Prostate gland (tissue), 2 donors: ENCODE measurements around the gene NID2. TPM values are rescaled to one million over a fixed set of nuclear protein-coding genes. Genes with fewer than 3 reads are reported as not detected.

Experiments used
- DNase-seq: peaks from one replicate; pipeline ENCODE4 v3.0.0-alpha.2; 2019; ENCODE audit warnings: low spot score
- H3K27ac ChIP-seq, 2 donors: fragments of 200-600 bp; sonication (generic); 2 replicates each; pipeline ENCODE4 v1.5.1; 2017 to 2019
- H3K27me3 ChIP-seq: fragments of 200-600 bp; sonication (generic); replicated peaks from 2 replicates; pipeline ENCODE4 v1.5.1; 2019; ENCODE audit not compliant: insufficient read depth
- H3K36me3 ChIP-seq, 2 donors: fragments of 200-600 bp; sonication (generic); 1 replicate in 1 of 2; 2 replicates in 1 of 2; pipeline versions ENCODE4 v1.5.1 to v1.8.1; 2017 to 2019
- H3K4me1 ChIP-seq: fragments of 200-600 bp; sonication (generic); replicated peaks from 2 replicates; pipeline ENCODE4 v1.5.1; 2019
- H3K4me3 ChIP-seq, 2 donors: fragments of 200-600 bp; sonication (generic); 2 replicates each; pipeline ENCODE4 v1.5.1; 2017 to 2019
- H3K9me3 ChIP-seq: fragments of 200-600 bp; sonication (generic); 2 replicates; pipeline ENCODE4 v1.5.1; 2017
- POLR2A ChIP-seq: fragments of 450-650 bp; IDR thresholded peaks from one replicate; pipeline ENCODE4 v1.6.1; 2016; ENCODE audit warnings: antibody characterized with exemption, mild to moderate bottlenecking
- POLR2AphosphoS5 ChIP-seq: sonication (generic); formaldehyde crosslinking; IDR thresholded peaks from one replicate; pipeline ENCODE4 v1.6.1; 2017; ENCODE audit warnings: antibody characterized with exemption
- WGBS: methylation state at CpG from one replicate; pipeline ENCODE4 v1.1.5; 2018; 5-methylcytosine and 5-hydroxymethylcytosine counted together
- intact Hi-C: fragments of 100-400 bp; cut with DNase I; formaldehyde crosslinking; loops from one replicate; pipeline ENCODE4 v1.14.2; 2022
- total RNA-seq, 2 donors: library from RNA; depleted of rRNA; stranded (reverse); fragments of >200 nt; gene quantifications; one replicate each; pipeline ENCODE4 v1.1.0, GENCODE V29; 2016
- TF ChIP-seq, protein P1 (sequence below), 4 experiments: fragments of 200-600 bp in 2 of 4; fragments of 450-650 bp in 2 of 4; sonication (generic) in 2 of 4; IDR thresholded peaks; 1 replicate in 3 of 4; 2 replicates in 1 of 4; pipeline ENCODE4 v1.5.1; 2016 to 2019; ENCODE audit warnings: antibody characterized with exemption in 4 of 4, mild to moderate bottlenecking in 2 of 4, moderate library complexity in 2 of 4

NID2 gene, protein sequence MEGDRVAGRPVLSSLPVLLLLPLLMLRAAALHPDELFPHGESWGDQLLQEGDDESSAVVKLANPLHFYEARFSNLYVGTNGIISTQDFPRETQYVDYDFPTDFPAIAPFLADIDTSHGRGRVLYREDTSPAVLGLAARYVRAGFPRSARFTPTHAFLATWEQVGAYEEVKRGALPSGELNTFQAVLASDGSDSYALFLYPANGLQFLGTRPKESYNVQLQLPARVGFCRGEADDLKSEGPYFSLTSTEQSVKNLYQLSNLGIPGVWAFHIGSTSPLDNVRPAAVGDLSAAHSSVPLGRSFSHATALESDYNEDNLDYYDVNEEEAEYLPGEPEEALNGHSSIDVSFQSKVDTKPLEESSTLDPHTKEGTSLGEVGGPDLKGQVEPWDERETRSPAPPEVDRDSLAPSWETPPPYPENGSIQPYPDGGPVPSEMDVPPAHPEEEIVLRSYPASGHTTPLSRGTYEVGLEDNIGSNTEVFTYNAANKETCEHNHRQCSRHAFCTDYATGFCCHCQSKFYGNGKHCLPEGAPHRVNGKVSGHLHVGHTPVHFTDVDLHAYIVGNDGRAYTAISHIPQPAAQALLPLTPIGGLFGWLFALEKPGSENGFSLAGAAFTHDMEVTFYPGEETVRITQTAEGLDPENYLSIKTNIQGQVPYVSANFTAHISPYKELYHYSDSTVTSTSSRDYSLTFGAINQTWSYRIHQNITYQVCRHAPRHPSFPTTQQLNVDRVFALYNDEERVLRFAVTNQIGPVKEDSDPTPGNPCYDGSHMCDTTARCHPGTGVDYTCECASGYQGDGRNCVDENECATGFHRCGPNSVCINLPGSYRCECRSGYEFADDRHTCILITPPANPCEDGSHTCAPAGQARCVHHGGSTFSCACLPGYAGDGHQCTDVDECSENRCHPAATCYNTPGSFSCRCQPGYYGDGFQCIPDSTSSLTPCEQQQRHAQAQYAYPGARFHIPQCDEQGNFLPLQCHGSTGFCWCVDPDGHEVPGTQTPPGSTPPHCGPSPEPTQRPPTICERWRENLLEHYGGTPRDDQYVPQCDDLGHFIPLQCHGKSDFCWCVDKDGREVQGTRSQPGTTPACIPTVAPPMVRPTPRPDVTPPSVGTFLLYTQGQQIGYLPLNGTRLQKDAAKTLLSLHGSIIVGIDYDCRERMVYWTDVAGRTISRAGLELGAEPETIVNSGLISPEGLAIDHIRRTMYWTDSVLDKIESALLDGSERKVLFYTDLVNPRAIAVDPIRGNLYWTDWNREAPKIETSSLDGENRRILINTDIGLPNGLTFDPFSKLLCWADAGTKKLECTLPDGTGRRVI (N-terminal part only)
- total RNA-seq, result 10 to 100 TPM in 1 of 2 donors, 1 to 10 TPM in 1; 6.9 to 17.2 TPM

DNA sequence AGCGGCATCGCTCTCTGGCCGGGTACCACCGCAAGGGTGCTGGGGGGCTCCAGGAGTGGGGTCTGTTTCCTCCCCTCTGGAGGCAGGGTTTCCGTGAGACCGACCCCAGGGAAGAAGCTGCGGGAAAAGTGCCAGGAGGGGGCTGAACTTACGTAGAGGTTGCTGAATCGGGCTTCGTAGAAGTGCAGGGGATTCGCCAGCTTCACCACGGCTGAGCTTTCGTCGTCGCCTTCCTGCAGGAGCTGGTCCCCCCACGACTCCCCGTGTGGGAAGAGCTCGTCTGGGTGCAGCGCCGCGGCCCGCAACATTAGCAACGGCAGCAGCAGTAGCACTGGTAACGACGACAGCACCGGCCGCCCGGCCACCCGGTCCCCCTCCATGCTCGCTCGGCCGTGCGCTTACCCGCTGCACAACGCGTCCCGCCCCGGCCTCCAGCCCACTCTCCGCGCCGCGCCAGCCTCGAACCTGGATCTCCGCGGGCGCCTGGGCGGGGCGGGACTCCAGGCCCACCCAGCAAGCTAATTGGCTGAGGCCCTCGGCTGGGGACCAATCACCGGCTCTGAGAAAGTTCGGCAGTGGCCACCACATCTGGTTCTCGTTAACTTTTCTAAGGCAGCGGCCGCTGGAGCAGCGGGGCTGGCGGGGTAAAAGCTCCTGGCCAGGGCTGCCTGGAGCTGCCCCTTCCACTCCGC is at the start of gene NID2:
Gene NID2, minus strand, starts transcription at position 445 of the 692 bp plus-strand sequence. Its CDS starts 65 bp downstream, at position 380.
- under 1% methylated on average over 42 of the region's 57 CpGs for WGBS

DNA sequence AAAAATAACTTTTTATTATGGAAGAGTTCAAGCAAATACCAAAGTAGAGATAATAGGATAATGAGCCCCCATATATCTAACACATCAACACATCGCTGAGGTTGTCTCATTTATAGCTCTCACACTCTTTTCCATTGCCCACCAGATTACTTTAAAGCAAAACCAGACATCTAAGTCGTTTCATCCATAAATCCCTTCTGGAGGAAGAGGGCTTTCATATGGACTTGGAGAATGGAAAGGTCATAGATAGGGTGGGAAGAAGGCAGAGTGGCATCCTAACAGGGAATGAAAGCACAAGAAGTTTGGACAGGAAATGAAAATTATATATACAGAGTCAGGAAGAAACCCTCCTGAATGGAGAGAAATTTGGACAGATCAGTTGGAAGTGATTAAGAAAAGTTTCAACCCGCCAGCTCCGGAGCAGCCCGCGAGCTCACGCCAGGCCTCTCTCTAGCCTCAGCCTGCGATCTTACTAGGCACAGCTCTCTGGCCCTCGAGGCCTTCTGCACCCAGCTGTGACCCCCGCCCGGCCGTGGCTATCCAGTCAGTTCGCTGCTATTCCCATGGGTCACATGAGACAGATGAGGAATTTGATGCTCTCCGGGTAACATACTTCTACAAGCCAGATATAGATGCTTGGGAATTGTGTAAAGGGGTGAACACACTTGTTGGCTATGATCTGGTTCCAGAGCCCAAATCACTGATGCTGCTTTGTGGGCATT is 48.4 kb upstream of the NID2 start:
- no peaks in the 10 kb centered on the region for H3K4me1 ChIP-seq
- 61% methylated on average over 14 of the region's 14 CpGs for WGBS
- TF ChIP-seq POLR2A (no peak), POLR2AphosphoS5 (no peak)
- TF ChIP-seq, protein P1, sequence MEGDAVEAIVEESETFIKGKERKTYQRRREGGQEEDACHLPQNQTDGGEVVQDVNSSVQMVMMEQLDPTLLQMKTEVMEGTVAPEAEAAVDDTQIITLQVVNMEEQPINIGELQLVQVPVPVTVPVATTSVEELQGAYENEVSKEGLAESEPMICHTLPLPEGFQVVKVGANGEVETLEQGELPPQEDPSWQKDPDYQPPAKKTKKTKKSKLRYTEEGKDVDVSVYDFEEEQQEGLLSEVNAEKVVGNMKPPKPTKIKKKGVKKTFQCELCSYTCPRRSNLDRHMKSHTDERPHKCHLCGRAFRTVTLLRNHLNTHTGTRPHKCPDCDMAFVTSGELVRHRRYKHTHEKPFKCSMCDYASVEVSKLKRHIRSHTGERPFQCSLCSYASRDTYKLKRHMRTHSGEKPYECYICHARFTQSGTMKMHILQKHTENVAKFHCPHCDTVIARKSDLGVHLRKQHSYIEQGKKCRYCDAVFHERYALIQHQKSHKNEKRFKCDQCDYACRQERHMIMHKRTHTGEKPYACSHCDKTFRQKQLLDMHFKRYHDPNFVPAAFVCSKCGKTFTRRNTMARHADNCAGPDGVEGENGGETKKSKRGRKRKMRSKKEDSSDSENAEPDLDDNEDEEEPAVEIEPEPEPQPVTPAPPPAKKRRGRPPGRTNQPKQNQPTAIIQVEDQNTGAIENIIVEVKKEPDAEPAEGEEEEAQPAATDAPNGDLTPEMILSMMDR (IDR thresholded peaks at IDR 0.05), result no peak

More for the DNA sequence above, at the start of gene NID2:
- peak within 1 kb of the TSS; percentile 43 to 45 for H3K4me3 ChIP-seq
- TF ChIP-seq, protein P1 (IDR thresholded peaks at IDR 0.05), result peak in 1 of 4 experiments; percentile 9
- TF ChIP-seq POLR2A (peak; percentile 26), POLR2AphosphoS5 (peak; percentile 52)
- H3K9me3 ChIP-seq, result no peaks in the 10 kb centered on the region
- peak within 1 kb of the TSS; percentile 56 to 59 for H3K27ac ChIP-seq
- intact Hi-C loops, result no loop called here
- no peaks in the 10 kb centered on the region for H3K36me3 ChIP-seq
- H3K27me3 ChIP-seq, result no peaks in the 10 kb centered on the region
- no peaks in the 10 kb centered on the region for H3K4me1 ChIP-seq
- peak; percentile 30 for DNase-seq

DNA sequence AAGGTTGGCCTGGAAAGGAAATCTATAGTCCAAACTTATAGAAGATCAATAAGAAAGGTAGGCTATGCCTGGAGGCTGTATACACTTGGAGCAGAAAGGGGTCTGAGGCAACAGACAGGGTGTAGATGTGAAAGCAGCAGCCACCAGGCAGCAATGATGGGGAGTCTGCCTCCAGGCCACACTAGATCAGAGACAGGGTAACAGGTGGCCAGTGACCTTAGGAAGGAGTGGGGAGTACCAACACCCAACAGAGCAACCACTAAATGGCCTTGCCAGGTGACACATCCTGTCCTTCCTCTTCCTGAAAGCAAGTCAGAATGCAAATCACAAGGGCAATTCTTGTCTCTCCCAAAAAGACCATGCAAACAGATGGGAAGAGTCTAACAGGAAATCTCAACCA is 46.4 kb upstream of the NID2 start:
- Histone ChIP-seq H3K27ac (no peak overlapping the region), H3K4me1 (no peaks in the 10 kb centered on the region)

More for the DNA sequence above, 48.4 kb upstream of the NID2 start:
- no peak for DNase-seq
- no peak overlapping the region for H3K27ac ChIP-seq
- H3K27me3 ChIP-seq, result no peaks in the 10 kb centered on the region
- no peaks in the 10 kb centered on the region for H3K36me3 ChIP-seq
- no peaks in the 10 kb centered on the region for H3K9me3 ChIP-seq
- H3K4me3 ChIP-seq, result no peak overlapping the region
- intact Hi-C loops, result no loop called here

More for the DNA sequence above, 46.4 kb upstream of the NID2 start:
- DNase-seq, result no peak
- no peaks in the 10 kb centered on the region for H3K36me3 ChIP-seq
- no peaks in the 10 kb centered on the region for H3K9me3 ChIP-seq
- H3K27me3 ChIP-seq, result no peaks in the 10 kb centered on the region
- intact Hi-C loops, result no loop called here
- TF ChIP-seq POLR2AphosphoS5, result no peak
- TF ChIP-seq, protein P1 (IDR thresholded peaks at IDR 0.05), result no peak
- TF ChIP-seq POLR2A, result no peak
- H3K4me3 ChIP-seq, result no peak overlapping the region
